HG03565 (cell line): ENCODE data around the gene CEPT1.

Source experiments
- ATAC-seq: cut with Tn5 transposase; IDR thresholded peaks from one replicate; pipeline ENCODE4 v1.9.1; 2021; ENCODE audit warnings: mild to moderate bottlenecking, moderate library complexity; ENCODE audit not compliant: unreplicated experiment

The CEPT1 gene

DNA sequence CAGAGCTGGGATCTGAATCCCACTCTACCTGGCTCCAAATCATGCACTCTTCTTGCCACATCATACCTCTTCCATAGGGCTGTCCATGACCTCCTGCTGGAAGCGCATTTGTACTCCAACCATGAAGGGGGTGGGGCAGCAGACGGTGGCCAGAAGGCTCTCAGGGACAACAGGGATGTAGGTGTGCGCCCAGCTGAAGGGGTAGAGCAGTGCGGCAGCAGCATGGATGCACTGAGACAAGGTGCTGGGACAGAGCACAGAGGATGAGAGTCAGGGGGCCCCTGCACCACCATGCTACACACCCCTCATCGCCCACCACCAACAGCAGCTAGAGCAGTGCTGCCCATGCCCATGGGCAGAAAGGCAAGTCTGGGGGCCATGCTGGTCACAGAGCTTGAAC is 52.1 kb downstream of the CEPT1 start:
- no peak for ATAC-seq

GRCh38 chr1:111192658-111193519 is 52.9 kb downstream of the CEPT1 start:
- no peak for ATAC-seq

DNA sequence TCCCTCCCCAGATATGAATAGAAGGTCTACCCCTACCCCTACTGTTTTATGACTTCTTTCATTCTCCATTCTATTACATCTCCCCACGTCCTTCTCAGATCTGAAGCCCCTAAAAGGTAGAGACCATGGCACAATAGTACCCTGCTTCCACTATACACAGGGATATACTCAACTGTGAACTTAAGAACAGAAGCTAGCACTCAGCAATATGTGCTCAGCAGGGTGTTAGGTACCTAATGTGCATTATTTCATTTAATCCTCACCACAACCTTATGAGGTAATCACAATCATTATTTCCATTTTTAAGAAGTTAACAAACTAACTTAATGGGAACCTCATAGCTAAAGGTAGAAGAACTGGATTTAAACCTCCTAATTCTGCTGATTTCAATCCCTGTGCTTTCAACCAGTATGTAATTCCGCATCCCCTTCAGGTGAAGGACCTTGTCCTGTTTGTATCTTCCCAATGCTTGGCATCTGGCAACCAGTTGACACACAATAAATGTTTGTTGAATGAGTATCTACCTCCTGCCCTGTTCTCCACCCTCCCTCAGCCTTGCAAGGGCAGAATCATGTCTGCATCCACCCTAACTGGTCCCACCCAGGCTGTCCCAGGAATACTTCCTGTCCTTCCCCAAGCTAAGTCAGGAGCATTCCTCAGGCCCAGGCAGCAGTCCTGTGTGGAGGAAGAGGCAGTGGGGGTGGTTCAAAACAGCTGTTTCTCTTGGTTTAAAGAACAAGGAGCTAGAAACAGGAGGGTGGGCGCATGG is 53.9 kb downstream of the CEPT1 start:
- ATAC-seq = no peak

GRCh38 chr1:111195002-111195684 is 55.1 kb downstream of the CEPT1 start:
- ATAC-seq = no peak

GRCh38 chr1:111196213-111196612 is 56.2 kb downstream of the CEPT1 start:
- no peak for ATAC-seq

- no peak for ATAC-seq
These were observed 57.7 kb downstream of the CEPT1 start for GRCh38 chr1:111197598-111198284.

DNA sequence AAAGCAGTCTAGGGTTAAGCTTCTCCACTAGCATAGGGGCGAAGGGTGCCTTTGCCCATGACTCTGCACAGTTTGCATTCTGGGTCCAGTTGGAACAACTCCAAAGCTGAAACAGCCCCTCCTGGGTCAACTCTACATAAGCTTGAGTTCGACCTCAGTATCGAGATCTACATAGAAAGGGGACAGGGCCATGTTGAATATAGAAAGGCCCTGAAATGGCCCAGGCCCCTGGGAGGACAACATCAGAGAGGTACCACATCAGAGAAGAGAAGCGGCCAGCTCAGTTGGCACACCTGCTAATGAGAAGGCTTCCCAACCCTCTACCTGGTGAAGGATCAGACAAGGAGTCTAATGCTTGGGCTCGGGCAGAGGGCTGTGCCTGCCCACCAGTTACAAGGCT is 58.8 kb downstream of the CEPT1 start:
- no peak for ATAC-seq

DNA sequence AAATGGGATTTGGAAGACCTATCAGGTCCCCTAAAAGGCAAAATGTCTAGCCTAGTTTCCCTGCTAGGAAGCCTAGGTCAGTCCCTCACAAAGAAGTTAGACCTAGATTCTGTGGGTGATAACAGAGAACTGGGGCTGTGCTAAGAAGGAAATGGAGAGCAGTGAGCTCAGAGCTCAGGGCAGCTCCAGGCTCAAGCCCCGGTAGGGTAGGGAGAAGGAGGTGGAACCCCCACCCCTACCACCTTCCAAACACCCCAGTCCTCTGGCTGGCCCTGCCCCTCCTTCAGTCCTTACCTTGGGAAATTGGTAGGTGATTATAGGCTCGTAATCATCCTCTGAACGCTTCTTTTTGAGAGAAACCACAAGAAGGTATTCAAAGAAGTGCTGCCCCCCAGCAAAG is 59.3 kb downstream of the CEPT1 start:
- no peak for ATAC-seq

DNA sequence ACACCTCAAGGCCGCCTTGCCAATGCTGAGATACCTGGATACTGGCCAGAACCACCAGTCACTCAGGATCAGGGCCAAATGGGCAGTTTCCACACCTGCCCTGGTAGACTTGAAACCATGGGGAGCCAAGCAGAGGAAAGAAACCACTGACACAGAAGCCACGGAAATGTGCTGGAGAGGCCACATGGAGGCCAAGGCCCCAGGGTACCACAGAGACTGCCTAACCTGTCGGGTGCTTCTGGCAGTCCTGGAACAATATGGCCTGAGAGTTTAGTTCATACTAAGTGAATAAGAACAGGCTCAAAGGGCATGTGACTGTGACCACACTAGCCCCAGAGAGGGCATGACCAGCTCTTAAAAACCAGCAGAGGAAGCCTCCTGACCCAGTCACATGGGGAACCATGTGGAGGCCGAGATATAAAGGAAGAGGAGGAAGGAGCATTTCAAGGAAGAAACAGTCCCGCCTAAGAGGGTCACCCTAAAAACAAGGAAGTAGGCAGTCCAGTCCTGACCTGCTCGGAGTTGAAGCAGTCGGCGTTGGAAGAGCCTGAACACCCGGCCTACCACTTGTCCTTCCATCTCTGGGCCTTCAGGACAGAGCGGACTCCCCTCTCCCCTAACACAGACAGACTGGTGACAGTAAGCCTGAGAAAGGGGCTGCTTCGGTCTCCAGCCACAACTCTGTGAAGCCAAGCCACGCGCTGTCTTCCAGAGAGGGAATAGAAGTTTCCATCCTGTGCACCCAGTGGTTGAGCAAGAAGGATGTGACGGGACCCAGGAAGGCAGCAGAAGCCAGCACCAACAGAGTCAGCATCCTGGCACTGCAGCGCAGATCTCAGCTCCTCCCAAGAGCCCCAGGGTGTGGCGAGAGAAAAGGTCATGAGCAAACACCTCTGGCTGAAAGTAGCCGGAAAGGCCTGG is 60.1 kb downstream of the CEPT1 start, which contains the start of gene DENND2D:
TSS of gene DENND2D (minus strand) at position 766 of the 921 bp plus-strand sequence. CDS start at position 579, 187 bp downstream.
- ATAC-seq = no peak

DNA sequence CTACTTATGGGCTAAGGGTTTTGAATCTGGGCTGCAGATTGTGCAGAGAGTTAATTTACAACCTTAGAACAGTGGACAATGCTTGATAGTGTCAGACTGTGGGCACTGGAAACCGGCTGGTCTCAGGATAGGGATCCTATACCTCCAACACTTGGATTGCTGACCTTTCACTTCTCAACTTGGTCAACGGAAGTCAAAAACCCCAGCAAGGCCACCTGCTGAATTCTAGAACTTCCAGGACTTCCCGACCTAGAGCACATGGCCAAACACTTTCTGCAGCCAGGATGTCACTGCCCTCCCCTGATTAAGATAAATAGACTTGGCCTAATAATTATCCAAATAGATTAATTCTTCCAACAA is 60.8 kb downstream of the CEPT1 start:
- ATAC-seq = no peak

GRCh38 chr1:111201275-111202090 is 61.5 kb downstream of the CEPT1 start:
- ATAC-seq = no peak

DNA sequence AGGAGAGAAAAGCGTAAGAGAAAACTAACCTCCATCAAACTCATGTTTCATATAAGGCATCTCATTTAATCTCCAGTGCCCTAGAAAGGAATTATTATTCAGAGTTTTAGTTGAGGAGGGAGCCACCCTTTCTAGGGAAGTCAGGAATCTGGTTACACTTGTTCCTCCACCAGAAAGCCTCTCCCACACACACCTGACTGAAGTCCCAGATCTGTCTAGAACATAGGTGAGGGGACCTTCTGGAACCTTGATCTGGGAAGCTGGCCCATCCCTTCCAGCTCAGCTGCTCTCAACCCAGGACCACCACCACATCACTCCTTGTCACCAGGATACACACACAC is 62.3 kb downstream of the CEPT1 start:
- ATAC-seq = no peak

DNA sequence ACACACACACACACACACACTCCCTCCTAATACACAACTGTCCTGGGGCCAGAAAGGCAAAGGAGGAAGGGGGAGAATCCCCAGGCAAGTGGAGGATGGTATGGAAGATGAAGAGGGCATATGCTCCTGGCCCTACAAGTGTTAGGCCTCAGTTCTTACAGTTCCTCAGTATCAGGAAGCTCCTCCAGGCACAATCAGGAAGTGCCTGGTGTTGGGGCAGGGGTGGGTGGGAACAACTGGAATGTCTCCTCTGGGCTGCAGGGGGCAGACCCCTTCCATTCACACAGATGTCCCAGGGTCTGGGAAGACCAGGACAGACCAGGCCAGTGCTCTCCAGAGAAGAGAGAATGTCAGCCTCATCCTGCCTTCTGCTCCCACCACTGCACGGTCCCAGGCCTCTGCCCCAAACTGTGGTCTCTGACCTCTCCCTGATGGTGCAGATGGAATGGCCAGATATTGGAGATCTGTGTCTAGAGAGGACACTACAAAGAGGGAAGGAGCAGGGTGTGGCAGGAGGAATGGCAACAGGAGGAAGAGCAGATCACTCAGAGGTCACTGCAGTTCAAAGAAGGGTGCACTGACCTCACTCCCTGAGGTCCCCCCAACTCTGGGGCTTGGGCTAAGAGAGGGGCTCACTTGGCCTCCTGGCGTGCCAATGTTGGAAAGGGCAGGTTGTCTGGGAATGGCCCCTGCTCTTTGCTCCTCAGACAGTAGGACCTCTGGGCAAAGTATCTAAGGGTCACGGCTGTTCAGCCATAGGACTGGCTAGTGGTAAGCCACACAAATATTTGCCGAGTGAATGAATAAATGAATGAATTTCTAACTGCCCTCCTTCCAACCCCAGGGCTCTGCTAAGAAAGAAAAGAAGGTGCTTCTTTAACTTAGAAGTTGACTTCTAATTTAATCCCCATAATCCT is 62.9 kb downstream of the CEPT1 start:
- ATAC-seq = no peak

DNA sequence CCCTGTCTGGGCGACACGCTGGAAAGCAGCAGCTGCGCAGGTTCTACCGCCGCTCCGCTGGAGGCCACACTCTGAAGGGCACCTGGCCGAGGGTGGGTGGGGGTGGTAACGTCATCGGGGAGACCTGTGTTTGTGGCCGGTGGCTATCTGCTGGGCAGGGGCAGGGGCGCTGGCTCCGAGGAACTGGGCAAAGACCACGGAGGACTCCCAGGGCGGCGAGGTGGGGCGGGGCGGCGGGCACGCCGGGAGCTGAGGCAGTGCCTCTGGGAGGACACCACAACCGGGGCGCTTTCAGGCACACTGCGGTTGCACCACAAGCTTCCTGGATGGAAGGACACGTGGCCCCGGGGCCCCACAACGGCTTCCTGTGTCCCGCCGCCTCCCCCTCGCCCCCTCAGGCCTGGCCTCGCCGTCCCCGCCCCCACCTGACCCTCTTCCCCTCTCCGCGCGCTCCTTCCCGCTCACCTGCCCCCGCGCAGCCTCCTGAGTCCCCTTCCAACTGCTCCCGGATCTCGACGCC is 63.7 kb downstream of the CEPT1 start:
- peak; percentile 26 for ATAC-seq

DNA sequence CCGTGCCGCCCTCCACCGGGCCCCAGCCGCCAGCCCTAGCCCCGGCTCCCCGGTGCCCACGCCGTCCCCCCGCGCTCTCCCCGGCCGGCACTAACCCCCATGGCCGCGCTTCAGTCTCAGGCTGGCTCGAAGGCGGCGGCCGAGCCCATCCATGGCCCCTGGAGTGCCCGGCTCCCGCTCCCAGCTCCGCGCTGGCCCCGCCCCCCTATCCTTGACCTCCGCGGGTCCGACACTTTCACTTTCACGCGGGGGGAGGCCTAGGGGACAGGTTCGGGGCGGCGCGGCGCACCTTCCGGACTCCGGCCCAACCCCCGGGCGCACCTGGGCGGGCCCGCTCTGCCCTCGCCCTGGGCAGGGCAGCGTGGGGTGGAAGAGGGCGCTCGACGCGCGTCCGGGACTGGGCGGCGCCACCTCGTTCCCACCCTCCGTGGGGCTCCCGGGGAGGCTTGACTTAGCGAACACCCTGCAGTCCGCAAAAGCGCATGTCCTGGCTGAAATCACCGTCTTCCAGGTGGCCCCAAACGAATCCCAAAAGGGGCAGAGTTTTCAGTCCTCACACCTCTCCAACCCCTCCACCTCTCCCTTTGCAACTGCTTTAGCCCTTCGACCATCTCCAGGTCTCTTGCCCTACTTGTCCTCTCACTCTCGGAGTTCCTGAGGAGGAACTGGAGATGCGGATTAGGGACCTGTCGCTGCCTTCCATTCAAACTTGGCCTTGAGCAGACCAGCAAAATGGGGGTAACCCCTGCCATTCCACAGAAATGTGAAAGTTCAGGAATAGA is 64.4 kb downstream of the CEPT1 start:
- ATAC-seq = peak; percentile 51

DNA sequence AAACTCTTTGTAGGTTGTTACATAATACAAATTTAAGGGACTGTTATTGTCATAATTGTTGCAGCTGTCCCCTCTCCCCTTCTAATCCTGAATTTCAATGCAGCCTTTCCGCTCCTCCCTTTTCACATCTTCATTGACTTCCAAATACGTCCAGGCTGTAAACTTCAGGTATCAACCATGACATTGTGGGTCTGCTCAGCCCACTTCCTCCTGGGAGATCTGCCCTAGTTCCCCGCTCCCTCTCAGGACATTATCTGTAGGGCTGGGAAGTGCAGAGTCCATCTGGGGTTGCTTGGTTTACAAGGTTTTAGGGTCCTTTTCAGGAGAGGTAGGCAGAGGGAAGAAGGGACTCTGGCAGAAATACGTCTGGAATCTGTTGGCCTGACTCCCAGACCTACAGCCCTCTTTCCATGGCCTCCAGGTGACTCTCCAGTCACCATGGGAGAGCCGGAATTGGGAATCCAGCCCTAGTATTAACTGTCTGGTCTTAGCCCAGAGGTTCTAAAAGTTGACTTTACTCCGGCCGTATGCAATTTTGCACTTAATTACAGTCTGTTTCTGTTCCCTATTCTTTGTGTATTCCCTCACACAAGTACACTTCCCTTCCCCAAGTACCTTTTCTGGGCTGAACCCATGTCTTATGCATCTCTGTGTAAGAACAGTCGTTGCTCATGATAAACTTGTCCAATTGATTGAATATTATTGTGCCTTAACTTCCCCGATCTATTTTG is 65.1 kb downstream of the CEPT1 start:
- no peak for ATAC-seq

GRCh38 chr1:111205714-111206050 is 65.7 kb downstream of the CEPT1 start:
- no peak for ATAC-seq
